Neural crest cell (in vitro differentiated cells): ENCODE measurements around the gene IRS1. TPM values are rescaled to one million over a fixed set of nuclear protein-coding genes. Genes with fewer than 3 reads are reported as not detected.

ENCODE experiments used
- DNase-seq: peaks from one replicate; pipeline ENCODE4 v3.0.0; 2021; ENCODE audit warnings: low read depth, mixed read lengths, low spot score
- H3K27ac Mint-ChIP-seq: one replicate; pipeline ENCODE4 v1.8.0; 2021; ENCODE audit warnings: mild to moderate bottlenecking, mixed read lengths; ENCODE audit not compliant: unreplicated experiment
- H3K27me3 Mint-ChIP-seq: 2 replicates; pipeline ENCODE4 v1.8.0; 2021; ENCODE audit warnings: low read depth, mild to moderate bottlenecking, mixed read lengths
- H3K36me3 Mint-ChIP-seq: 2 replicates; pipeline ENCODE4 v1.8.0; 2021; ENCODE audit warnings: low read depth, mild to moderate bottlenecking, mixed read lengths
- H3K4me1 Mint-ChIP-seq: 2 replicates; pipeline ENCODE4 v1.8.0; 2021; ENCODE audit warnings: mixed read lengths
- H3K4me3 Mint-ChIP-seq: one replicate; pipeline ENCODE4 v1.8.0; 2021; ENCODE audit warnings: mild to moderate bottlenecking, mixed read lengths
- H3K9me3 Mint-ChIP-seq: 2 replicates; pipeline ENCODE4 v1.8.0; 2021; ENCODE audit warnings: mixed read lengths
- CTCF ChIP-seq: fragments of 200-600 bp; sonication (generic); conservative IDR thresholded peaks from 2 replicates; pipeline ENCODE4 v1.5.0; 2021; ENCODE audit warnings: antibody characterized with exemption, mild to moderate bottlenecking
- total RNA-seq: library from RNA; stranded (reverse); gene quantifications from 2 replicates; pipeline ENCODE4 v1.2.1, GENCODE V29; 2021

Gene IRS1
- total RNA-seq, 1 donor from 2014 or later, result 15.1 TPM

GRCh38 chr2:226716126-226716525 lies 83.5 kb downstream of the IRS1 start:
- no peaks in the 10 kb centered on the region for H3K9me3 Mint-ChIP-seq
- H3K27ac Mint-ChIP-seq, result no peak overlapping the region
- DNase-seq, result no peak
- no peaks in the 10 kb centered on the region for H3K27me3 Mint-ChIP-seq
- H3K4me1 Mint-ChIP-seq, result peaks cover 6% of the 10 kb centered on the region
- H3K4me3 Mint-ChIP-seq, result no peak overlapping the region
- TF ChIP-seq CTCF, result no peak
- H3K36me3 Mint-ChIP-seq, result no peaks in the 10 kb centered on the region

- H3K4me3 Mint-ChIP-seq, result no peak overlapping the region
- no peaks in the 10 kb centered on the region for H3K9me3 Mint-ChIP-seq
- DNase-seq, result no peak
- H3K36me3 Mint-ChIP-seq, result no peaks in the 10 kb centered on the region
- H3K27ac Mint-ChIP-seq, result no peak overlapping the region
- H3K27me3 Mint-ChIP-seq, result no peaks in the 10 kb centered on the region
- TF ChIP-seq CTCF, result no peak
- no peaks in the 10 kb centered on the region for H3K4me1 Mint-ChIP-seq
These were observed 84.2 kb downstream of the IRS1 start for GRCh38 chr2:226715347-226715990.

GRCh38 chr2:226712941-226713340 lies 86.7 kb downstream of the IRS1 start:
- H3K4me1 Mint-ChIP-seq, result no peaks in the 10 kb centered on the region
- no peak for DNase-seq
- no peak for TF ChIP-seq CTCF
- no peaks in the 10 kb centered on the region for H3K36me3 Mint-ChIP-seq
- no peaks in the 10 kb centered on the region for H3K9me3 Mint-ChIP-seq
- H3K27me3 Mint-ChIP-seq, result no peaks in the 10 kb centered on the region
- H3K4me3 Mint-ChIP-seq, result no peak overlapping the region
- H3K27ac Mint-ChIP-seq, result no peak overlapping the region

GRCh38 chr2:226711606-226712296 lies 87.9 kb downstream of the IRS1 start:
- Mint-ChIP-seq H3K4me3 (no peak overlapping the region), H3K36me3 (no peaks in the 10 kb centered on the region), H3K27ac (no peak overlapping the region), H3K27me3 (no peaks in the 10 kb centered on the region), H3K9me3 (no peaks in the 10 kb centered on the region), H3K4me1 (no peaks in the 10 kb centered on the region)
- TF ChIP-seq CTCF, result no peak
- no peak for DNase-seq

- H3K27ac Mint-ChIP-seq, result no peak overlapping the region
- H3K4me1 Mint-ChIP-seq, result peaks cover 9% of the 10 kb centered on the region
- TF ChIP-seq CTCF, result no peak
- H3K9me3 Mint-ChIP-seq, result peaks cover 3% of the 10 kb centered on the region
- H3K36me3 Mint-ChIP-seq, result no peaks in the 10 kb centered on the region
- DNase-seq, result no peak
- no peaks in the 10 kb centered on the region for H3K27me3 Mint-ChIP-seq
- no peak overlapping the region for H3K4me3 Mint-ChIP-seq
These were observed 92.1 kb downstream of the IRS1 start for GRCh38 chr2:226707499-226707898.
